Vagina (tissue), 2 donors: Measurements from ENCODE around the gene BAG5. TPM values are rescaled to one million over a fixed set of nuclear protein-coding genes. Genes with fewer than 3 reads are reported as not detected.

Source experiments
- DNase-seq, 2 donors: peaks; one replicate each; pipeline ENCODE4 v3.0.0-alpha.2; 2017; ENCODE audit errors: extremely low spot score in 2 of 2
- H3K27ac ChIP-seq: fragments of 200-600 bp; sonication (generic); one replicate; pipeline ENCODE4 v1.5.1; 2019
- H3K27me3 ChIP-seq: fragments of 200-600 bp; sonication (generic); one replicate; pipeline ENCODE4 v1.5.1; 2019
- H3K36me3 ChIP-seq, 2 donors: fragments of 200-600 bp; sonication (generic); one replicate each; pipeline ENCODE4 v1.5.1; 2017 to 2019
- H3K4me1 ChIP-seq: fragments of 200-600 bp; sonication (generic); one replicate; pipeline ENCODE4 v1.5.1; 2019
- H3K4me3 ChIP-seq, 2 donors: fragments of 200-600 bp; sonication (generic); 1 replicate in 1 of 2; 2 replicates in 1 of 2; pipeline ENCODE4 v1.5.1; 2016 to 2019
- H3K9me3 ChIP-seq: fragments of 200-600 bp; sonication (generic); one replicate; pipeline ENCODE4 v1.5.1; 2019
- CTCF ChIP-seq, 3 experiments: fragments of 450-650 bp in 2 of 3; fragments of 200-600 bp in 1 of 3; sonication (generic) in 1 of 3; IDR thresholded peaks; one replicate each; pipeline ENCODE4 v1.5.1; 2017 to 2019; ENCODE audit warnings: antibody characterized with exemption in 3 of 3, mild to moderate bottlenecking in 2 of 3, moderate library complexity in 2 of 3
- POLR2A ChIP-seq, 2 donors: fragments of 450-650 bp; IDR thresholded peaks; one replicate each; pipeline ENCODE4 v1.6.1; 2017; ENCODE audit warnings: antibody characterized with exemption in 2 of 2, mild to moderate bottlenecking in 2 of 2, moderate library complexity in 2 of 2
- POLR2AphosphoS5 ChIP-seq, 2 donors: sonication (generic); formaldehyde crosslinking; IDR thresholded peaks; one replicate each; pipeline ENCODE4 v1.9.0; 2017; ENCODE audit warnings: antibody characterized with exemption in 2 of 2, mild to moderate bottlenecking in 2 of 2, low read depth in 1 of 2; ENCODE audit not compliant: insufficient read depth in 1 of 2
- intact Hi-C: fragments of 100-400 bp; cut with DNase I; formaldehyde crosslinking; loops from one replicate; pipeline ENCODE4 v1.15.1; 2023
- total RNA-seq: library from RNA; depleted of rRNA; stranded (reverse); fragments of >200 nt; gene quantifications from one replicate; pipeline ENCODE4 v1.2.3, GENCODE V29; 2016

BAG5 gene
- total RNA-seq, 1 donor from 2014 or later = 21.6 TPM

- H3K27ac ChIP-seq = peak overlapping the region; percentile 88
- TF ChIP-seq POLR2A (IDR thresholded peaks at IDR 0.05) (no peak), CTCF (IDR thresholded peaks at IDR 0.05) (no peak), POLR2AphosphoS5 (IDR thresholded peaks at IDR 0.05; ENCODE audit: insufficient read depth in 1 of 2, low read depth in 1 of 2) (peak in 1 of 2 donors; percentile 61)
- H3K36me3 ChIP-seq = peaks cover 0 to 5% of the 10 kb centered on the region in 2 donors
- no peaks in the 10 kb centered on the region for H3K27me3 ChIP-seq
- H3K4me1 ChIP-seq = peaks cover 89% of the 10 kb centered on the region
- H3K4me3 ChIP-seq = no peak overlapping the region
- no peak for DNase-seq
- intact Hi-C loops = no loop called here
- no peaks in the 10 kb centered on the region for H3K9me3 ChIP-seq
Measured at GRCh38 chr14:103533137-103533998, 29.1 kb downstream of the BAG5 start.

GRCh38 chr14:103532216-103533136 lies 30.0 kb downstream of the BAG5 start:
- H3K27me3 ChIP-seq = no peaks in the 10 kb centered on the region
- peak overlapping the region; percentile 88 for H3K27ac ChIP-seq
- peaks cover 0 to 5% of the 10 kb centered on the region in 2 donors for H3K36me3 ChIP-seq
- no peak overlapping the region for H3K4me3 ChIP-seq
- no peak for DNase-seq
- TF ChIP-seq POLR2AphosphoS5 (IDR thresholded peaks at IDR 0.05; ENCODE audit: insufficient read depth in 1 of 2, low read depth in 1 of 2) (no peak), POLR2A (IDR thresholded peaks at IDR 0.05) (no peak), CTCF (IDR thresholded peaks at IDR 0.05) (no peak)
- intact Hi-C loops = no loop called here
- H3K4me1 ChIP-seq = peaks cover 90% of the 10 kb centered on the region
- H3K9me3 ChIP-seq = no peaks in the 10 kb centered on the region

DNA sequence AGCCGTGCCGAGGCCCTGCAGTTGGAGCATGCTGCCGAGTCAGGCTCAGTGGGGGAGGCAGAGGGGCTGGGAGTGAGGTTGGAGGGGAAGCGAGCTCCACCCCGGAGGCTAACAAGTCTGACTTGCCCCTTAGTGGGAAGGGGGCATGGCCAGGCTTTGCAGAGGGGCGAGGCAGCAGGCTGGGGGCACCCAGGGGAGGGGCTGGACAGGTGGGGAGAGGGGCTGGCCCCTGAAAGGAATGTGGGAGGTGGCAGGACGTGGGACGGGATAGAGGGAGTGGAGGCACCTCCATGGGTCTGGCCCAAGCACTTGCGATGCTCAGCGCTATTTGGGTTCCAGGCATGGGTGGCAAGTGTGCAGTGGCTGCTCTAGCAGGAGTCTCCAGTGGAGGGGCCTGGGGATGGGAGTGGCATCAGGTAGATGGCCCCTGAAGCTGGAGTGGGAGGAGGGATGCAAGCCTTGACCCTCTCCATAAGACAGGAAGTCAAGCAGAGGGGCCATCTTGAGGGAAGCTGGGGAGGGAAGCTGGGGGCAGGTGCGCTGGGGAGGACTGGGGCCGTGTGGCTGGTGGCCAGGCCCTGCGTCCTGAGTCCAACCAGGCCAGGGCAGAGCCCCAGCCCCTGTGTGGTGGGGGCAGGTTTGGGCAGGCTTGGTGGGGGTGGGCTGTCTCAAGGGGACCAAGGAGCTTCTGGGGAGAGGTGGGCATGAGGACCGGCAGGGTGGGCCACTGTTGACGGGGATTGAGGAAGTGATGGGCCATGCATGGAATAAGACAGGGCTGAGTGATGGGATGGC lies 30.8 kb downstream of the BAG5 start:
- Histone ChIP-seq H3K27ac (peak overlapping the region; percentile 88), H3K4me1 (peaks cover 93% of the 10 kb centered on the region), H3K36me3 (peaks cover 0 to 5% of the 10 kb centered on the region in 2 donors), H3K4me3 (no peak overlapping the region), H3K9me3 (no peaks in the 10 kb centered on the region), H3K27me3 (no peaks in the 10 kb centered on the region)
- TF ChIP-seq POLR2AphosphoS5 (IDR thresholded peaks at IDR 0.05; ENCODE audit: insufficient read depth in 1 of 2, low read depth in 1 of 2) (no peak), CTCF (IDR thresholded peaks at IDR 0.05) (no peak), POLR2A (IDR thresholded peaks at IDR 0.05) (no peak)
- DNase-seq = no peak
- intact Hi-C loops = no loop called here

DNA sequence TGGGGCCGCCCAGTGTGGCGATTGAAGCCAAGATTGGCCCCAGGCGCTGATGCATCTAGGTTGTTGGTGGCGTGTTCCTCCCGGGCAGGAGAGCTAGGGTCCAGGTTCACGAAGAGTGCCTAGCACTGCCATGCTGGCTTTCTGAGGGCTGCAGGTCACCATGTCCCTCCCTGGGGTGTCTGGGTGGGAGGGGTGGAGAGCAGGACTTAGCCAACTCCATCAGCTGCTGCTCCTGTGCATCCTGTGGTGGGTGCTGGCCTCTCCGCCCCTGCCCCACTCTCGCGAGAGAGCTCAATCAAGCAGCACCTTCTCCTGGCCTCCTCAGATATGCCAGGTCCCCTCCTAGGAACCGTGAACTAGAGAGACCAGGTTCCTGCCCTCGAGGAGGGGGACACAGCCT lies 31.6 kb downstream of the BAG5 start:
- intact Hi-C loops = no loop called here
- Histone ChIP-seq H3K9me3 (no peaks in the 10 kb centered on the region), H3K4me3 (no peak overlapping the region), H3K36me3 (peaks cover 0 to 5% of the 10 kb centered on the region in 2 donors), H3K4me1 (peaks cover 93% of the 10 kb centered on the region), H3K27me3 (no peaks in the 10 kb centered on the region), H3K27ac (no peak overlapping the region)
- TF ChIP-seq POLR2AphosphoS5 (IDR thresholded peaks at IDR 0.05; ENCODE audit: insufficient read depth in 1 of 2, low read depth in 1 of 2) = no peak
- TF ChIP-seq POLR2A (IDR thresholded peaks at IDR 0.05) = no peak
- TF ChIP-seq CTCF (IDR thresholded peaks at IDR 0.05) = no peak
- no peak for DNase-seq
